ENCODE data around the gene DHRS13. TPM values are rescaled to one million over a fixed set of nuclear protein-coding genes. Genes with fewer than 3 reads are reported as not detected.

DHRS13 gene
- polyA plus RNA-seq, 1 donor from 2014 or later: 91.1 TPM

GRCh38 chr17:28857905-28858800, 44.7 kb downstream of the DHRS13 start:
- H3F3A ChIP-seq (ENCODE audit: insufficient read depth, low read length, poor library complexity, severe bottlenecking): no peaks in the 10 kb centered on the region

More at GRCh38 chr17:28857905-28858800, 44.7 kb downstream of the DHRS13 start:
- Histone ChIP-seq H3K9me3 (ENCODE audit: low read length) (no peaks in the 10 kb centered on the region), H3K9ac (ENCODE audit: low read length) (no peak overlapping the region), H3K36me3 (ENCODE audit: insufficient read depth, low read length) (no peaks in the 10 kb centered on the region), H3K79me2 (replicated peaks; ENCODE audit: insufficient read depth, low read length) (peaks cover 8% of the 10 kb centered on the region), H3K27ac (ENCODE audit: low read length) (no peak overlapping the region), H4K20me1 (ENCODE audit: insufficient read depth) (no peaks in the 10 kb centered on the region), H3K4me3 (ENCODE audit: low read length) (no peak overlapping the region), H2AFZ (ENCODE audit: low read depth, low read length) (no peak overlapping the region), H3K9me2 (ENCODE audit: insufficient read depth, low read length) (no peaks in the 10 kb centered on the region), H3K27me3 (ENCODE audit: insufficient read depth, low read depth, low read length) (no peaks in the 10 kb centered on the region), H3K4me2 (ENCODE audit: low read length) (no peak overlapping the region)
- no peak for TF ChIP-seq EZH2 (IDR thresholded peaks at IDR 0.05; ENCODE audit: borderline replicate concordance, insufficient read depth, low read length, poor library complexity, severe bottlenecking)
- TF ChIP-seq TAF1 (IDR thresholded peaks at IDR 0.05; ENCODE audit: low read depth): no peak
- no peak for TF ChIP-seq RAD21 (conservative IDR thresholded peaks at IDR 0.05)
- no peak for TF ChIP-seq CTCF (IDR thresholded peaks at IDR 0.05; ENCODE audit: poor library complexity, severe bottlenecking)
- no peak for TF ChIP-seq REST (IDR thresholded peaks at IDR 0.05; ENCODE audit: borderline replicate concordance)
- TF ChIP-seq POLR2AphosphoS5 (IDR thresholded peaks at IDR 0.05): no peak
- TF ChIP-seq MXI1 (conservative IDR thresholded peaks at IDR 0.05; ENCODE audit: poor library complexity, severe bottlenecking): no peak
- TF ChIP-seq EP300 (conservative IDR thresholded peaks at IDR 0.05; ENCODE audit: poor library complexity, severe bottlenecking): no peak
- TF ChIP-seq SMC3 (conservative IDR thresholded peaks at IDR 0.05; ENCODE audit: poor library complexity): no peak
